HL-60 (cell line): ENCODE data around the gene QRFP.

Experiments
- CTCF ChIP-seq: IDR thresholded peaks from one replicate; pipeline ENCODE4 v1.5.1; 2011; ENCODE audit warnings: low read length, control low read depth, inconsistent platforms; ENCODE audit not compliant: insufficient read depth
- GABPA ChIP-seq: IDR thresholded peaks from 2 replicates; pipeline ENCODE4 v1.6.1; 2012; ENCODE audit warnings: low read depth
- POLR2AphosphoS5 ChIP-seq: IDR thresholded peaks from 2 replicates; pipeline ENCODE4 v1.6.1; 2012; ENCODE audit warnings: low read depth
- REST ChIP-seq: IDR thresholded peaks from 2 replicates; pipeline ENCODE4 v1.6.1; 2012; ENCODE audit warnings: low read depth; ENCODE audit not compliant: insufficient replicate concordance
- SPI1 ChIP-seq: IDR thresholded peaks from 2 replicates; pipeline ENCODE4 v1.6.1; 2012; ENCODE audit warnings: low read depth, mild to moderate bottlenecking, borderline replicate concordance

- no peak for TF ChIP-seq CTCF
- TF ChIP-seq REST, result no peak
- TF ChIP-seq POLR2AphosphoS5, result no peak
- no peak for TF ChIP-seq SPI1
- no peak for TF ChIP-seq GABPA
These were observed 2.1 kb downstream of the QRFP start for GRCh38 chr9:130894546-130894945.
